Upper lobe of left lung (tissue), 6 donors: ENCODE data around the gene KRTDAP. TPM values are rescaled to one million over a fixed set of nuclear protein-coding genes. Genes with fewer than 3 reads are reported as not detected.
"Not testable (repeated sequence)": the region's sequence is repeated elsewhere in the genome, so short reads cannot be mapped to it uniquely, and the experiment has no call there.

ENCODE experiments used
- ATAC-seq, 2 donors: fragments of 200-7000 bp; cut with Tn5 transposase; one replicate each; pipeline ENCODE4 v1.9.1; 2022; ENCODE audit warnings: mild to moderate bottlenecking in 2 of 2, moderate library complexity in 2 of 2; ENCODE audit not compliant: low FRiP score in 2 of 2
- DNase-seq, 2 donors: peaks; one replicate each; pipeline ENCODE4 v3.0.0-alpha.2; 2019 to 2020
- H3K27ac ChIP-seq, 4 donors: fragments of 200-600 bp; sonication (generic); one replicate each; pipeline ENCODE4 v1.5.1; 2016 to 2019
- H3K27me3 ChIP-seq, 4 donors: fragments of 200-600 bp; sonication (generic); one replicate each; pipeline ENCODE4 v1.5.1; 2017 to 2019
- H3K36me3 ChIP-seq, 4 donors: fragments of 200-600 bp; sonication (generic); one replicate each; pipeline ENCODE4 v1.5.1; 2016 to 2019
- H3K4me1 ChIP-seq, 4 donors: fragments of 200-600 bp; sonication (generic); one replicate each; pipeline ENCODE4 v1.5.1; 2018 to 2019
- H3K4me3 ChIP-seq, 4 donors: fragments of 200-600 bp; sonication (generic); one replicate each; pipeline ENCODE4 v1.5.1; 2017 to 2019; ENCODE audit warnings: mild to moderate bottlenecking in 2 of 4, moderate library complexity in 1 of 4
- H3K9me3 ChIP-seq, 4 donors: fragments of 200-600 bp; sonication (generic); one replicate each; pipeline ENCODE4 v1.5.1; 2018 to 2019
- CTCF ChIP-seq, 6 experiments: fragments of 450-650 bp in 4 of 6; fragments of 200-600 bp in 2 of 6; sonication (generic) in 2 of 6; IDR thresholded peaks; one replicate each; pipeline ENCODE4 v1.5.1; 2016 to 2019; ENCODE audit warnings: antibody characterized with exemption in 6 of 6
- EP300 ChIP-seq, 4 donors: sonication (generic); formaldehyde crosslinking; IDR thresholded peaks; one replicate each; pipeline ENCODE4 v1.5.1; 2017; ENCODE audit warnings: antibody characterized with exemption in 4 of 4, control low read depth in 2 of 4
- POLR2A ChIP-seq, 4 donors: fragments of 450-650 bp; IDR thresholded peaks; one replicate each; pipeline ENCODE4 v1.5.1; 2016 to 2017; ENCODE audit warnings: antibody characterized with exemption in 4 of 4, mild to moderate bottlenecking in 2 of 4
- POLR2AphosphoS5 ChIP-seq, 2 donors: sonication (generic); formaldehyde crosslinking; IDR thresholded peaks; one replicate each; pipeline ENCODE4 v1.5.1; 2017; ENCODE audit warnings: antibody characterized with exemption in 2 of 2
- WGBS, 2 donors: methylation state at CpG; one replicate each; pipeline ENCODE4 v1.1.5; 2017 to 2018; 5-methylcytosine and 5-hydroxymethylcytosine counted together
- total RNA-seq, 6 donors: library from RNA; depleted of rRNA in 4 of 6; stranded (reverse); fragments of >200 nt in 4 of 6; gene quantifications; one replicate each; pipeline versions ENCODE4 v1.1.0 to v1.2.1, GENCODE V29; 2016 to 2021
- donor health status: DM: no; HTN: no; CAD: no; lungs with moderate emphysema.
- donor health status: DM: no; HTN: yes; CAD: no; lungs with severe emphysema.

The KRTDAP gene
- total RNA-seq, 6 donors from 2014 or later, result 0.61 TPM; not detected in 5

GRCh38 chr19:35484252-35485036, 5.8 kb downstream of the KRTDAP start:
- 62 to 69% methylated on average over 7 of the region's 7 CpGs for WGBS, 2 donors

GRCh38 chr19:35483089-35483488, 7.2 kb downstream of the KRTDAP start:
- 72 to 82% methylated on average over 5 of the region's 5 CpGs for WGBS, 2 donors
- H3K4me1 ChIP-seq, result peaks cover 0 to 6% (median 2%) of the 10 kb centered on the region in 4 donors
- no peaks in the 10 kb centered on the region for H3K9me3 ChIP-seq
- no peak overlapping the region for H3K4me3 ChIP-seq
- H3K27ac ChIP-seq, result no peak overlapping the region
- H3K27me3 ChIP-seq, result no peaks in the 10 kb centered on the region
- ATAC-seq, result no peak
- no peaks in the 10 kb centered on the region for H3K36me3 ChIP-seq
- TF ChIP-seq EP300 (IDR thresholded peaks at IDR 0.05), result no peak
- TF ChIP-seq POLR2AphosphoS5 (IDR thresholded peaks at IDR 0.05), result no peak
- TF ChIP-seq POLR2A (IDR thresholded peaks at IDR 0.05), result no peak
- no peak for DNase-seq

More at GRCh38 chr19:35484252-35485036, 5.8 kb downstream of the KRTDAP start:
- Histone ChIP-seq H3K4me3 (no peak overlapping the region), H3K9me3 (no peaks in the 10 kb centered on the region), H3K4me1 (peaks cover 0 to 6% (median 2%) of the 10 kb centered on the region in 4 donors), H3K36me3 (no peaks in the 10 kb centered on the region), H3K27me3 (no peaks in the 10 kb centered on the region), H3K27ac (no peak overlapping the region)
- no peak for DNase-seq
- ATAC-seq, result no peak
- TF ChIP-seq EP300 (IDR thresholded peaks at IDR 0.05), result no peak
- no peak for TF ChIP-seq POLR2A (IDR thresholded peaks at IDR 0.05)
- no peak for TF ChIP-seq CTCF (IDR thresholded peaks at IDR 0.05)
- TF ChIP-seq POLR2AphosphoS5 (IDR thresholded peaks at IDR 0.05), result no peak

- TF ChIP-seq EP300 (IDR thresholded peaks at IDR 0.05), result no peak
- no peak for TF ChIP-seq POLR2AphosphoS5 (IDR thresholded peaks at IDR 0.05)
- TF ChIP-seq POLR2A (IDR thresholded peaks at IDR 0.05), result no peak
- no peak for TF ChIP-seq CTCF (IDR thresholded peaks at IDR 0.05)
- DNase-seq (no peak), ATAC-seq (no peak)
- Histone ChIP-seq H3K27ac (no peak overlapping the region), H3K4me3 (no peak overlapping the region), H3K4me1 (no peaks in the 10 kb centered on the region), H3K36me3 (no peaks in the 10 kb centered on the region), H3K9me3 (no peaks in the 10 kb centered on the region), H3K27me3 (no peaks in the 10 kb centered on the region)
- WGBS, 2 donors, result 63 to 67% methylated on average over 21 of the region's 21 CpGs
Measured at GRCh38 chr19:35478794-35479677, 11.2 kb downstream of the KRTDAP start.

GRCh38 chr19:35476149-35476548, 14.1 kb downstream of the KRTDAP start:
- Histone ChIP-seq H3K4me3 (no peak overlapping the region), H3K4me1 (no peaks in the 10 kb centered on the region), H3K27ac (no peak overlapping the region), H3K9me3 (no peaks in the 10 kb centered on the region), H3K27me3 (no peaks in the 10 kb centered on the region), H3K36me3 (no peaks in the 10 kb centered on the region)
- WGBS, 2 donors, result 63 to 72% methylated on average over 4 of the region's 4 CpGs
- ATAC-seq (no peak), DNase-seq (no peak)
- TF ChIP-seq POLR2A (IDR thresholded peaks at IDR 0.05) (no peak), EP300 (IDR thresholded peaks at IDR 0.05) (no peak), POLR2AphosphoS5 (IDR thresholded peaks at IDR 0.05) (no peak), CTCF (IDR thresholded peaks at IDR 0.05) (no peak)

GRCh38 chr19:35474594-35474993, 15.7 kb downstream of the KRTDAP start:
- DNase-seq, H3K4me3 ChIP-seq: not testable (repeated sequence)
- WGBS, 2 donors, result 87 to 93% methylated on average over 7 of the region's 7 CpGs

More at GRCh38 chr19:35474594-35474993, 15.7 kb downstream of the KRTDAP start:
- H3K9me3 ChIP-seq, H3K27me3 ChIP-seq, H3K4me1 ChIP-seq, H3K36me3 ChIP-seq, H3K27ac ChIP-seq, ATAC-seq: not testable (repeated sequence)
